Measurements from ENCODE around the gene SLC25A10. TPM values are rescaled to one million over a fixed set of nuclear protein-coding genes. Genes with fewer than 3 reads are reported as not detected.

Gene SLC25A10
- total and polyA plus RNA-seq, 10 of the 15 experiments (the other 5 are each of a cell fraction or from before 2014, with no cell fraction given): 0.11 to 72.7 (median 22.3) TPM

- TF ChIP-seq, protein P1, sequence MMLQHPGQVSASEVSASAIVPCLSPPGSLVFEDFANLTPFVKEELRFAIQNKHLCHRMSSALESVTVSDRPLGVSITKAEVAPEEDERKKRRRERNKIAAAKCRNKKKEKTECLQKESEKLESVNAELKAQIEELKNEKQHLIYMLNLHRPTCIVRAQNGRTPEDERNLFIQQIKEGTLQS (IDR thresholded peaks at IDR 0.05; ENCODE audit: borderline replicate concordance, extremely low read depth, low read depth, low read length): no peak
Measured at GRCh38 chr17:81741594-81742452, 29.7 kb downstream of the SLC25A10 start (continued).

Small RNA genes lying within 50 kb of the gene (microRNA-seq; reads per million reads assigned to microRNA genes)
- 1.9 reads per million, percentile 3 among the genes with 10 or more reads in this experiment for gene MIR6786

Small RNA genes lying within 50 kb of the gene (small RNA-seq; reads per million reads assigned to genes)
- gene MIR6786: 0.12 reads per million

Other genes with a start within 250 kb of the SLC25A10 start
Only the 7 nearest of the 25 such genes appear.
- 0.38 and 0.40 TPM in 2 replicates for gene TSPAN10, start 75.1 kb upstream of the SLC25A10 start, total RNA-seq (2014; rRNA removed)
- 0.13 and 0.18 TPM in 2 replicates for gene TSPAN10, start 75.1 kb upstream of the SLC25A10 start, total RNA-seq (2014; rRNA removed; fragmentation: Illumina TruSeq; extraction: Trizol)
- 0.41 and 0.56 TPM in 2 replicates for gene TSPAN10, start 75.1 kb upstream of the SLC25A10 start, total RNA-seq (2021)
- 0.53 and 0.58 TPM in 2 replicates for gene TSPAN10, start 75.1 kb upstream of the SLC25A10 start, polyA plus RNA-seq (2011; rRNA removed)
- 0.16 and 0.36 TPM in 2 replicates for gene TSPAN10, start 75.1 kb upstream of the SLC25A10 start, polyA plus RNA-seq (2014; fragmentation: Illumina TruSeq; extraction: Trizol)
- under 1 TPM; 0.33 to 0.45 TPM for gene TSPAN10, start 75.1 kb upstream of the SLC25A10 start, polyA plus RNA-seq (2014; fragmentation: Nextera tagmentation; extraction: Ambion mirVana)
- 0.61 and 0.72 TPM in 2 replicates for gene TSPAN10, start 75.1 kb upstream of the SLC25A10 start, polyA plus RNA-seq (2014; rRNA removed)
- gene TSPAN10, start 75.1 kb upstream of the SLC25A10 start, polyA plus RNA-seq (2016; fragmentation: Nextera tagmentation; extraction: Ambion mirVana): under 1 TPM; 0.60 to 0.82 TPM
- gene PDE6G, start 55.7 kb upstream of the SLC25A10 start, total RNA-seq (2014; rRNA removed): 7.8 and 12.1 TPM in 2 replicates
- 1.5 and 3.5 TPM in 2 replicates for gene PDE6G, start 55.7 kb upstream of the SLC25A10 start, total RNA-seq (2014; rRNA removed; fragmentation: Illumina TruSeq; extraction: Trizol)
- 6.0 and 8.3 TPM in 2 replicates for gene PDE6G, start 55.7 kb upstream of the SLC25A10 start, total RNA-seq (2021)
- gene PDE6G, start 55.7 kb upstream of the SLC25A10 start, polyA plus RNA-seq (2011; rRNA removed): 0.37 and 1.8 TPM in 2 replicates
- gene PDE6G, start 55.7 kb upstream of the SLC25A10 start, polyA plus RNA-seq (2014; fragmentation: Illumina TruSeq; extraction: Trizol): 7.0 and 8.0 TPM in 2 replicates
- gene PDE6G, start 55.7 kb upstream of the SLC25A10 start, polyA plus RNA-seq (2014; fragmentation: Nextera tagmentation; extraction: Ambion mirVana): under 1 TPM; 0.55 to 0.82 TPM
- 10.4 and 11.1 TPM in 2 replicates for gene PDE6G, start 55.7 kb upstream of the SLC25A10 start, polyA plus RNA-seq (2014; rRNA removed)
- gene PDE6G, start 55.7 kb upstream of the SLC25A10 start, polyA plus RNA-seq (2016; fragmentation: Nextera tagmentation; extraction: Ambion mirVana): 1 to 10 TPM; 3.3 to 5.0 TPM
- gene OXLD1, start 45.7 kb upstream of the SLC25A10 start, total RNA-seq (2014; rRNA removed): 74.8 and 77.7 TPM in 2 replicates
- gene OXLD1, start 45.7 kb upstream of the SLC25A10 start, total RNA-seq (2014; rRNA removed; fragmentation: Illumina TruSeq; extraction: Trizol): 14.4 and 18.4 TPM in 2 replicates
- 61.2 and 70.8 TPM in 2 replicates for gene OXLD1, start 45.7 kb upstream of the SLC25A10 start, total RNA-seq (2021)
- gene OXLD1, start 45.7 kb upstream of the SLC25A10 start, polyA plus RNA-seq (2011; rRNA removed): 6.2 and 13.5 TPM in 2 replicates
- 3.4 and 10.2 TPM in 2 replicates for gene OXLD1, start 45.7 kb upstream of the SLC25A10 start, polyA plus RNA-seq (2014; fragmentation: Illumina TruSeq; extraction: Trizol)
- 1 to 10 TPM; 4.6 to 9.3 TPM for gene OXLD1, start 45.7 kb upstream of the SLC25A10 start, polyA plus RNA-seq (2014; fragmentation: Nextera tagmentation; extraction: Ambion mirVana)
- 83.2 and 84.8 TPM in 2 replicates for gene OXLD1, start 45.7 kb upstream of the SLC25A10 start, polyA plus RNA-seq (2014; rRNA removed)
- gene OXLD1, start 45.7 kb upstream of the SLC25A10 start, polyA plus RNA-seq (2016; fragmentation: Nextera tagmentation; extraction: Ambion mirVana): 10 to 100 TPM; 74.3 to 89.5 TPM
- gene CCDC137, start 45.5 kb upstream of the SLC25A10 start, total RNA-seq (2014; rRNA removed): 21.9 and 23.3 TPM in 2 replicates
- gene CCDC137, start 45.5 kb upstream of the SLC25A10 start, total RNA-seq (2014; rRNA removed; fragmentation: Illumina TruSeq; extraction: Trizol): 18.3 and 19.6 TPM in 2 replicates
- gene CCDC137, start 45.5 kb upstream of the SLC25A10 start, total RNA-seq (2021): 32.0 and 35.1 TPM in 2 replicates
- gene CCDC137, start 45.5 kb upstream of the SLC25A10 start, polyA plus RNA-seq (2011; rRNA removed): 7.7 and 13.7 TPM in 2 replicates
- 20.9 and 32.6 TPM in 2 replicates for gene CCDC137, start 45.5 kb upstream of the SLC25A10 start, polyA plus RNA-seq (2014; fragmentation: Illumina TruSeq; extraction: Trizol)
- 1 to 10 TPM; 2.2 to 5.1 TPM for gene CCDC137, start 45.5 kb upstream of the SLC25A10 start, polyA plus RNA-seq (2014; fragmentation: Nextera tagmentation; extraction: Ambion mirVana)
- gene CCDC137, start 45.5 kb upstream of the SLC25A10 start, polyA plus RNA-seq (2014; rRNA removed): 33.8 and 39.3 TPM in 2 replicates
- 10 to 100 TPM; 44.6 to 45.4 TPM for gene CCDC137, start 45.5 kb upstream of the SLC25A10 start, polyA plus RNA-seq (2016; fragmentation: Nextera tagmentation; extraction: Ambion mirVana)
- 41.9 and 42.1 TPM in 2 replicates for gene ARL16, start 28.5 kb upstream of the SLC25A10 start, total RNA-seq (2014; rRNA removed)
- 21.0 and 22.1 TPM in 2 replicates for gene ARL16, start 28.5 kb upstream of the SLC25A10 start, total RNA-seq (2014; rRNA removed; fragmentation: Illumina TruSeq; extraction: Trizol)
- gene ARL16, start 28.5 kb upstream of the SLC25A10 start, total RNA-seq (2021): 18.6 and 25.6 TPM in 2 replicates
- gene ARL16, start 28.5 kb upstream of the SLC25A10 start, polyA plus RNA-seq (2011; rRNA removed): 26.8 and 34.3 TPM in 2 replicates
- 15.9 and 27.4 TPM in 2 replicates for gene ARL16, start 28.5 kb upstream of the SLC25A10 start, polyA plus RNA-seq (2014; fragmentation: Illumina TruSeq; extraction: Trizol)
- 10 to 100 TPM in 1 of 2 experiments, 1 to 10 TPM in 1; 4.7 to 20.8 TPM for gene ARL16, start 28.5 kb upstream of the SLC25A10 start, polyA plus RNA-seq (2014; fragmentation: Nextera tagmentation; extraction: Ambion mirVana)
- gene ARL16, start 28.5 kb upstream of the SLC25A10 start, polyA plus RNA-seq (2014; rRNA removed): 43.6 and 44.5 TPM in 2 replicates
- gene ARL16, start 28.5 kb upstream of the SLC25A10 start, polyA plus RNA-seq (2016; fragmentation: Nextera tagmentation; extraction: Ambion mirVana): 10 to 100 TPM; 46.5 to 47.6 TPM
- 41.4 and 59.5 TPM in 2 replicates for gene HGS, start 28.3 kb upstream of the SLC25A10 start, total RNA-seq (2014; rRNA removed)
- 23.2 and 29.3 TPM in 2 replicates for gene HGS, start 28.3 kb upstream of the SLC25A10 start, total RNA-seq (2014; rRNA removed; fragmentation: Illumina TruSeq; extraction: Trizol)
- gene HGS, start 28.3 kb upstream of the SLC25A10 start, total RNA-seq (2021): 58.0 and 85.6 TPM in 2 replicates
- 23.5 and 40.1 TPM in 2 replicates for gene HGS, start 28.3 kb upstream of the SLC25A10 start, polyA plus RNA-seq (2011; rRNA removed)
- gene HGS, start 28.3 kb upstream of the SLC25A10 start, polyA plus RNA-seq (2014; fragmentation: Illumina TruSeq; extraction: Trizol): 29.2 and 51.0 TPM in 2 replicates
- 1 to 10 TPM; 2.2 to 3.7 TPM for gene HGS, start 28.3 kb upstream of the SLC25A10 start, polyA plus RNA-seq (2014; fragmentation: Nextera tagmentation; extraction: Ambion mirVana)
- gene HGS, start 28.3 kb upstream of the SLC25A10 start, polyA plus RNA-seq (2014; rRNA removed): 75.4 and 94.8 TPM in 2 replicates
- gene HGS, start 28.3 kb upstream of the SLC25A10 start, polyA plus RNA-seq (2016; fragmentation: Nextera tagmentation; extraction: Ambion mirVana): 10 to 100 TPM; 59.9 to 69.3 TPM
- gene MRPL12, start 8.9 kb upstream of the SLC25A10 start, total RNA-seq (2014; rRNA removed): 115 and 157 TPM in 2 replicates
- gene MRPL12, start 8.9 kb upstream of the SLC25A10 start, total RNA-seq (2014; rRNA removed; fragmentation: Illumina TruSeq; extraction: Trizol): 37.5 and 42.7 TPM in 2 replicates
- gene MRPL12, start 8.9 kb upstream of the SLC25A10 start, total RNA-seq (2021): 163 and 169 TPM in 2 replicates
- 50.4 and 77.8 TPM in 2 replicates for gene MRPL12, start 8.9 kb upstream of the SLC25A10 start, polyA plus RNA-seq (2011; rRNA removed)
- 28.4 and 67.3 TPM in 2 replicates for gene MRPL12, start 8.9 kb upstream of the SLC25A10 start, polyA plus RNA-seq (2014; fragmentation: Illumina TruSeq; extraction: Trizol)
- 1 to 10 TPM; 1.3 to 4.5 TPM for gene MRPL12, start 8.9 kb upstream of the SLC25A10 start, polyA plus RNA-seq (2014; fragmentation: Nextera tagmentation; extraction: Ambion mirVana)
- gene MRPL12, start 8.9 kb upstream of the SLC25A10 start, polyA plus RNA-seq (2014; rRNA removed): 269 and 299 TPM in 2 replicates
- 100 to 1,000 TPM; 235 to 247 TPM for gene MRPL12, start 8.9 kb upstream of the SLC25A10 start, polyA plus RNA-seq (2016; fragmentation: Nextera tagmentation; extraction: Ambion mirVana)

Measured in GM12878 (cell line).